GM19023 (cell line): Measurements from ENCODE around the gene RBM20.

ENCODE experiments used
- ATAC-seq: cut with Tn5 transposase; IDR thresholded peaks from one replicate; pipeline ENCODE4 v1.9.1; 2021; ENCODE audit warnings: mild to moderate bottlenecking, moderate library complexity; ENCODE audit not compliant: unreplicated experiment

Gene RBM20

GRCh38 chr10:110780704-110781103 is 136.6 kb downstream of the RBM20 start:
- ATAC-seq: no peak

GRCh38 chr10:110781139-110781538 is 137.0 kb downstream of the RBM20 start:
- ATAC-seq: no peak

GRCh38 chr10:110782616-110783015 is 138.5 kb downstream of the RBM20 start:
- ATAC-seq: no peak

GRCh38 chr10:110783509-110784107 is 139.5 kb downstream of the RBM20 start:
- ATAC-seq: no peak

- no peak for ATAC-seq
These were observed 140.1 kb downstream of the RBM20 start for GRCh38 chr10:110784198-110784597.

GRCh38 chr10:110786172-110786571 is 142.0 kb downstream of the RBM20 start:
- ATAC-seq: no peak

GRCh38 chr10:110788620-110789385 is 144.7 kb downstream of the RBM20 start:
- no peak for ATAC-seq

- no peak for ATAC-seq
These were observed 145.7 kb downstream of the RBM20 start for GRCh38 chr10:110789604-110790433.

GRCh38 chr10:110790913-110791506 is 146.9 kb downstream of the RBM20 start:
- ATAC-seq: no peak

GRCh38 chr10:110791541-110792073 is 147.5 kb downstream of the RBM20 start:
- no peak for ATAC-seq

- ATAC-seq: no peak
These were observed 148.5 kb downstream of the RBM20 start for GRCh38 chr10:110792476-110793125.

GRCh38 chr10:110793128-110793812 is 149.1 kb downstream of the RBM20 start:
- no peak for ATAC-seq

- ATAC-seq: no peak
These were observed 149.8 kb downstream of the RBM20 start for GRCh38 chr10:110793886-110794285.

- ATAC-seq: no peak
These were observed 150.7 kb downstream of the RBM20 start for GRCh38 chr10:110794808-110795207.

GRCh38 chr10:110797416-110797815 is 153.3 kb downstream of the RBM20 start:
- no peak for ATAC-seq

- ATAC-seq: no peak
These were observed 154.2 kb downstream of the RBM20 start for GRCh38 chr10:110798340-110798739.

- ATAC-seq: no peak
These were observed 158.0 kb downstream of the RBM20 start for GRCh38 chr10:110802090-110802489.

GRCh38 chr10:110802551-110803238 is 158.6 kb downstream of the RBM20 start:
- peak; percentile 55 for ATAC-seq

GRCh38 chr10:110803239-110803749 is 159.2 kb downstream of the RBM20 start:
- peak; percentile 68 for ATAC-seq
